NCI-H2196 (cell line): ENCODE results near the gene CDK8.
"Not testable (repeated sequence)": the region's sequence is repeated elsewhere in the genome, so short reads cannot be mapped to it uniquely, and the experiment has no call there.

Source experiments
- DNase-seq: peaks from one replicate; lab custom pipeline; 2025; ENCODE audit not compliant: unreplicated experiment; lab: John Stamatoyannopoulos, UW

CDK8 gene

GRCh38 chr13:26312019-26312418, 58.1 kb downstream of the CDK8 start:
- not testable (repeated sequence) for DNase-seq

DNA sequence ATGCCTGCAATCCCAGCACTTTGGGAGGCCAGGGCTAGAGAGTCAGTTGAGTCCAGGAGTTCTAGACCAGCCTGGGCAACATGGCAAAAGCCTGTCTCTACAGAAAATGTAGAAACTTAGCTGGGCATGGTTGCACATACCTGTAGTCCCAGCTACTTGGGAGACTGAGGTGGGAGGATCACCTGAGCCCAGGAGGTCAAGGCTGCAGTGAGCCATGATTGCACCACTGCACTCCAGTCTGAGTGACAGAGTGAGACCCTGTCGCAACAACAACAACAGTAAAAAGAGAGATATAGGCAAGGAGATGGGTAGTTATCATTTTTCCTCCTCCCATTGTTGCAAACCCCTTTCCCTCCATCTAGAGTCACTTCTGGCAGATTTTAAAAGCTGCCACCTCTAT, 62.2 kb downstream of the CDK8 start:
- DNase-seq, result not testable (repeated sequence)

DNA sequence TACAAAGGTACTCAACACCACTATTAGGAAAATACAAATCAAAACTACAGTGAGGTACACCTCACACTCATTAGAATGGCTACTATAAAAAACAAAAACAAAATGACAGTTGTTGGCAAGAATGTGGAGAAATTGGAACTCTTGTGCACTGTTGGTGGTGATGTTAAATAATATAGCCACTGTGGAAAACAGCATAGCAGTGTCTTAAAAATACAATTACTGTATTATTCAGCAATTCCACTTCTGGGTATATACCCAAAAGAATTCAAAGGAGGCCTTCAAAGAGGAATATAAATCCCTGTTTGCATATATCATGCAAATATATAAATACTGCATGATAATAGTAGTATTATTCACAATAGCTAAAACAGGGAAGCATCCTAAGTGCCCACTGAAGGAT, 66.8 kb downstream of the CDK8 start:
- DNase-seq, result no peak

DNA sequence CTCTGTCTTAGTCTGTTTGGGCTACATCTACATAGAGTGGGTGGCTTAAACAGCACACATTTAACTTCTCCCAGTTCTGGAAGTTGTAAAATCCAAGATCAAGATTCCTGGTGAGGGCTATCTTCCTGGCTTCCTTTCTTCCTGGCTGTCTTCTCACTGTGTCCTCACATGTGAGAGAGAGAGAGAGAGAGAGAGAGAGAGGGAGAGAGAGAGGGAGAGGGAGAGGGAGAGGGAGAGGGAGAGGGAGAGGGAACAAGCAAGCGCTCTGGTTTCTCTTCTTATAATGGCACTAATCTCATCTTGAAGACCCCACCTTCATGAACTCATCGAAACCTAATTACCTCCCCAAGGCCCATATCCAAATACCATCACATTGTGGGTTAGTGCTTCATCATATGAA, 69.2 kb downstream of the CDK8 start:
- DNase-seq, result no peak

- DNase-seq, result no peak
These were observed 69.8 kb downstream of the CDK8 start for GRCh38 chr13:26323764-26324163.

- no peak for DNase-seq
These were observed 70.4 kb downstream of the CDK8 start for GRCh38 chr13:26324294-26324693.

- no peak for DNase-seq
These were observed 70.9 kb downstream of the CDK8 start for GRCh38 chr13:26324867-26325266.

DNA sequence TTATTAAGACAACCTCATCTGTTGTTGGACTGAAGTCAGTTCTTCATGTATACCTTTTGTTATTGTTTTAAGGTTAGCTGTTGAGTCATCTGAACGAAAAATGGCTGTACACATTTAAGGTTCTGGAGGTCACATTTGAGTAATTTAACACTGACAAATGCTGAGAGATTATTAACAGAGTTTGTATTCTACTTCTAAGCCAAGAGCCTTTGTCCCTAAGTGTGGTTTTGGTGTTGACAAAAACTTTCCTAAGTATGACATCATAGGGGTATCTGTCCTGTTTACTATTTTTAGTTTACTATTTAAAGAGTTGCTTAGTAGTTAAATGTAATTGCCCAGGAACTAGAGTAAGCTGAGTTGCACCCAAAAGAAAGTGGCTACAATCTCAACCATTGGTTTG, 71.9 kb downstream of the CDK8 start:
- no peak for DNase-seq

GRCh38 chr13:26326562-26326961, 72.6 kb downstream of the CDK8 start:
- DNase-seq, result no peak

DNA sequence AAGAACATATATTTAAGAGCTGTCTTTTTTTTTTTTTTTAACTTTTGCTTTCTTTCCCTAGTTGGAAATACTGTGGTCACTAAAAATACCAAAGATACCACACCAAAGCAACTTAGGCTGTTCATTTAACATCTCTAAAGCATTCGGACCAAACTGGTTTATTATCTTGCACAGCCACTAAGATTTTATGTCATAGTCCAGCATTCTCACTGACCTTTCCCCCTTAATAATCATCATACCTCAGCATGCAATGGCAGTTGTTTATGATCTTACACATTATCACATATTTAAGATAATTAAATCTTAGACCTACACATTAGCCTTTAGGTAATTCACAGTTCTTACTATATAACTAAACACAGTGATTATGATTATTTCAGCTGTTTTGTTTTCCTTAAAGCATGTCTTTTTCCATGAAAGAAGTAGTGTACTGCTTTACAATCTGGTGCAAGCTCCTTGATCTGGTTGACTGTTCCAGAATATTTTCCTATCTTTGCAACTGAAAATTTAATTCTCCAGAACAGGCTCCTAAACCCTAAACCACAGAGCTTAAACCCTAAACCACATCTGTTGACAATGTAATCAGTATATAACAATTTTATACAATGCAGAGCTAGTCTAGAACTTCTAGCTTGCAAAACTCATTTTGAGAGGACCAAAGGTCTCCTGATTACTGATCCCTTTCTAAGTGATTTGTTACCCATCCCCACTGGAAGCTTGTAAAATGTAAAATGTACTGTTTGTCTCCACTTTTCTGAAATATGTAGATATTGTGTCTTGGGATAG, 74.2 kb downstream of the CDK8 start:
- no peak for DNase-seq

DNA sequence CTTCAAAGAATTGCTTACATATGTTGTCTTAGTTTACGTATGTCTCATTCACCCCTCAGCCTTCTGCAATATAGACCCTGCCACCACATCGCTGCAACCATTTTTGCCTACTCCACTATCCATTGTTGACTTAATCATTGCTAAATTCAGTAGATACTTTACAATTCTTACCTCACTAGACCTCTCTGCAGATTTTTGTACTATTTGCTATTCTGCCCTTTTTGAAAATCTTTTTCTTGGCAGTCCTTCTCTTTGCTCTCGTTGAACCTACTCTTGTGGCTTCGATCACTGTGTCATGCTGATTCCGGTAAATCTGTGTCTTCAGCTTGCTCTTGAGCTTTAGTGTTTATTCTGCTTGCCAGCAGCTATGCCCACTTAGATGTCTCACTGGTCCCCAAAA, 81.2 kb downstream of the CDK8 start:
- no peak for DNase-seq

GRCh38 chr13:26340807-26341206, 86.9 kb downstream of the CDK8 start:
- no peak for DNase-seq

- DNase-seq, result no peak
These were observed 89.0 kb downstream of the CDK8 start for GRCh38 chr13:26342898-26343297.

DNA sequence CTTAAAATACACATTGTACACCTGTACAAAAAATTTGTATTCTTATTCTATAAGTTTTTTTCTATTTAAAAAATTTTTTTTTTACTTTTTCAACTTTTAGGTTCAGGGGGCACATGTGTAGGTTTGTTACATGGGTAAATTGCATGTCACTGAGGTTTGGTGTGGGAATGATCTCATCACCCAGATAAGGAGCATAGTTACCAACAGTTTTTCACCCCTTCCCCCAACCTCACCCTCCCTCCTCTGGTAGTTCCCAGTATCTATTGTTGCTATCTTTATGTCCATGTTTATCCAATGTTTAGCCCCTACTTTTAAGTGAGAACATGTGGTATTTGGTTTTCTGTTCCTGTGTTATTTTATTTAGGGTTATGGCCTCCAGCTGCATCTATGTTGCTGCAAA, 89.9 kb downstream of the CDK8 start:
- DNase-seq, result no peak

DNA sequence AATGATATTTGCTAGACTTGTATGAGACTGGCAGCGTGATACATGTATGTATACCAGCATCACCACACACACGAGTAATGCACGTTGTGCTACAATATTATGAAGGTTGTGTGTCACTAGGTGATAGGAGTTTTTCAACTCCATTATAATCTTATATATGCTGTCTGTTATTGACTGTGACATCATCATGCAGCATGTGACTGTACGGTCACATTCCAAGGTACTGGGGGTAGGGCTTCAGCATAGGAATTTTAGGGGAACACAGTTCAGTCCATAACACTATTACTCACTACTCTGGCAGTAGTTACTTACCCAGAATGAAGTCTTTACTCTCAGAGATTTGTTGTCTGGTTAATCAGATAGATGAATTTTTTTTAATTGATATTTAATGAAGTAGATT, 91.1 kb downstream of the CDK8 start:
- no peak for DNase-seq

DNA sequence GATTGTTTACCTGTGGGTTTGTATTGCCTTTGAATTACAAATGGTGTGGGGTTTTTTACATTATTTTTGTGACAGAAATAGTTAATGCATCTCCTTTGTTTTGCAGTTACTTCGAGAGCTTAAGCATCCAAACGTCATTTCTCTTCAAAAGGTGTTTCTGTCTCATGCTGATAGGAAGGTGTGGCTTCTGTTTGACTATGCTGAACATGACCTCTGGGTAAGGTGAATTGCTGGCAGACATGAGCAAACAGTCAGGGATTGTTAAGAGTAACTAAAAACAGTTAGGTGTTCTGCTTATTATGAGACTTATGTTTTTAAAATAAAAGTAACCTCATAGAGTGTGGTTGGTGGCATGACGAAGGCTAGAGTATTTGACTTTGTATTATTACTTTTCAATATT, 95.0 kb downstream of the CDK8 start:
- DNase-seq, result no peak

DNA sequence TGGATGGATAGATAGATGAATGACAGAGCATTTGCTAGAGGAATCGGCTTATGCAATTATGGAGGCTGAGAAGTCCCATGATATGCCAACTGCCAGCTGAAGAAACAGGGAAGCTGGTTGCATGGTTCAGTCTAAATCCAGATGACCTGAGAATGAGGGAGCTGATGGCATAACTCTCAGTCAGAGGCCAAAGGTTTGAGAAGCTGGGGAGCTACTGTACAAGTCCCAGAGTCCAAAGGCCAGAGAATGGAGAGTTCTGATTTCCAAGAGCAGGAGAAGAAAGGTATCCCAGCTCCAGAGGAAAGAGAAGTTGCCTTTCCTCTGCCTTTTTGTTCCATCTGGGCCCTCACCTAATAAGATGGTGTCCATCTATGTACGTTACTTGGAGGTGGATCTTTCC, 108.3 kb downstream of the CDK8 start:
- DNase-seq, result no peak

- DNase-seq, result no peak
These were observed 116.6 kb downstream of the CDK8 start for GRCh38 chr13:26370553-26370952.

- no peak for DNase-seq
These were observed 118.8 kb downstream of the CDK8 start for GRCh38 chr13:26372747-26373146.

- no peak for DNase-seq
These were observed 122.5 kb downstream of the CDK8 start for GRCh38 chr13:26376430-26376829.

- no peak for DNase-seq
These were observed 123.1 kb downstream of the CDK8 start for GRCh38 chr13:26377038-26377437.

- no peak for DNase-seq
These were observed 124.2 kb downstream of the CDK8 start for GRCh38 chr13:26378116-26378515.

DNA sequence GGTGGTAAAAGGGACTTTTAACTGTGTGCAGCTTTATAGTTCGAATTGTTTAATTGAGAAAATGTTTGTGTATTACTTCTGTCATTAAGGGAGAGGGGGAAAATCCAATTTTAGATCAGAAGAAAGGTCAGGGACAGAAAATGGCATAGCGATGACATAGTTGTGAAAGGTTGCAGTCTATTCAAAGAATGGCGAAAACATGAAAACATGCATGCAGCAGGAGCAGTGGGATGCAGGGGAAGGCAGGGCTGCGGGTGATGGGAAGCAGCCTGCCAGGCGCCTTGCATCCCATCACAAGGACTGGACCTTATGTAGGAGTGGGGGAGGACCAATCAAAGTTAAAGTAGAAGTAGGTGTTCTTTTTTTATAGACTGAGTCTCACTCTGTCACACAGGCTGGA, 125.9 kb downstream of the CDK8 start:
- DNase-seq, result no peak
